ENCODE data around the gene DEPP1. TPM values are rescaled to one million over a fixed set of nuclear protein-coding genes. Genes with fewer than 3 reads are reported as not detected.

The DEPP1 gene
- total RNA-seq, 1 experiment from 2014 or later, result 3.8 TPM

GRCh38 chr10:44995914-44996669 lies 17.5 kb upstream of the DEPP1 start:
- no peak overlapping the region for H3K4me2 ChIP-seq (ENCODE audit: low read length)
- no peak overlapping the region for H3K9ac ChIP-seq (ENCODE audit: low read length)
- no peaks in the 10 kb centered on the region for H3K36me3 ChIP-seq (ENCODE audit: control insufficient read depth in 1 of 2, insufficient read depth in 2 of 2, low read length in 2 of 2)
- peaks cover 0 to 7% of the 10 kb centered on the region in 2 experiments; a peak in 1 of 4 replicates for H3K4me1 ChIP-seq (ENCODE audit: control insufficient read depth in 1 of 2, insufficient read depth in 2 of 2, low read length in 2 of 2)
- ChIA-PET POLR2A (no interaction called here), RAD21 (ENCODE audit: low non-redundant PET in 1 of 2, low total read pairs in 2 of 2, uncharacterized antibody in 2 of 2, unreplicated experiment in 2 of 2) (no interaction called here), CTCF (no interaction called here)
- no peak overlapping the region for H3K4me3 ChIP-seq (replicated peaks in 1 of 2; ENCODE audit: low read depth in 1 of 2, low read length in 2 of 2)
- H4K20me1 ChIP-seq (ENCODE audit: insufficient read depth), result no peaks in the 10 kb centered on the region
- H2AFZ ChIP-seq (ENCODE audit: low read depth, low read length, poor library complexity, severe bottlenecking), result no peak overlapping the region
- H3K9me2 ChIP-seq (ENCODE audit: insufficient read depth), result no peaks in the 10 kb centered on the region
- intact Hi-C loops (cut with micrococcal nuclease), result no loop called here
- ATAC-seq (no peak), DNase-seq (ENCODE audit: low read depth, low spot score) (no peak)
- no peaks in the 10 kb centered on the region for H3K79me2 ChIP-seq (ENCODE audit: insufficient read depth, low read length)
- no peak for TF ChIP-seq ATF3 (IDR thresholded peaks at IDR 0.05)
- H3K9me3 ChIP-seq (ENCODE audit: control insufficient read depth in 1 of 2, insufficient read depth in 1 of 2, low read depth in 1 of 2, low read length in 2 of 2), result no peaks in the 10 kb centered on the region
- H3K27ac ChIP-seq (ENCODE audit: low read depth, low read length), result no peak overlapping the region
- no TSS peak for BruUV-seq (replicated peaks)
- 0 out of 2 replicates have a peak, but pooled peaks cover 5% of the 10 kb centered on the region for H3K27me3 ChIP-seq (ENCODE audit: insufficient read depth, low read length)

GRCh38 chr10:44995581-44995913 lies 16.9 kb upstream of the DEPP1 start:
- BruUV-seq (replicated peaks), result no TSS peak
- Histone ChIP-seq H3K4me3 (replicated peaks in 1 of 2; ENCODE audit: low read depth in 1 of 2, low read length in 2 of 2) (no peak overlapping the region), H3K9ac (ENCODE audit: low read length) (no peak overlapping the region), H3K9me2 (ENCODE audit: insufficient read depth) (no peaks in the 10 kb centered on the region), H3K36me3 (ENCODE audit: control insufficient read depth in 1 of 2, insufficient read depth in 2 of 2, low read length in 2 of 2) (no peaks in the 10 kb centered on the region), H3K4me1 (ENCODE audit: control insufficient read depth in 1 of 2, insufficient read depth in 2 of 2, low read length in 2 of 2) (peaks cover 0 to 5% of the 10 kb centered on the region in 2 experiments; a peak in 1 of 4 replicates), H2AFZ (ENCODE audit: low read depth, low read length, poor library complexity, severe bottlenecking) (no peak overlapping the region), H3K27ac (ENCODE audit: low read depth, low read length) (no peak overlapping the region), H3K79me2 (ENCODE audit: insufficient read depth, low read length) (no peaks in the 10 kb centered on the region), H3K27me3 (ENCODE audit: insufficient read depth, low read length) (0 out of 2 replicates have a peak, but pooled peaks cover 5% of the 10 kb centered on the region), H4K20me1 (ENCODE audit: insufficient read depth) (no peaks in the 10 kb centered on the region), H3K9me3 (ENCODE audit: control insufficient read depth in 1 of 2, insufficient read depth in 1 of 2, low read depth in 1 of 2, low read length in 2 of 2) (no peaks in the 10 kb centered on the region), H3K4me2 (ENCODE audit: low read length) (no peak overlapping the region)
- ChIA-PET POLR2A (no interaction called here), RAD21 (ENCODE audit: low non-redundant PET in 1 of 2, low total read pairs in 2 of 2, uncharacterized antibody in 2 of 2, unreplicated experiment in 2 of 2) (no interaction called here), CTCF (interaction anchor here (1.0 to 1.6 kb wide), 2 partner anchors 14 to 63 kb away, joined by 3 to 9 read pairs; no protein-coding TSS in a partner anchor)
- intact Hi-C loops (cut with micrococcal nuclease), result no loop called here
- ATAC-seq, result no peak
- no peak for DNase-seq (ENCODE audit: low read depth, low spot score)
- TF ChIP-seq JUND (IDR thresholded peaks at IDR 0.05) (no peak), POLR2AphosphoS5 (IDR thresholded peaks at IDR 0.05; ENCODE audit: low read depth, low read length) (no peak), ATF3 (IDR thresholded peaks at IDR 0.05) (no peak), REST (IDR thresholded peaks at IDR 0.05; ENCODE audit: low read depth) (no peak), EZH2 (IDR thresholded peaks at IDR 0.05) (no peak), TCF7L2 (IDR thresholded peaks at IDR 0.05; ENCODE audit: borderline replicate concordance, extremely low read depth, insufficient read depth, insufficient read length) (no peak), RAD21 (IDR thresholded peaks at IDR 0.05; ENCODE audit: low read depth) (no peak), CBX3 (IDR thresholded peaks at IDR 0.05; ENCODE audit: low read depth) (no peak), CEBPB (IDR thresholded peaks at IDR 0.05; ENCODE audit: low read depth) (no peak), FOSL1 (IDR thresholded peaks at IDR 0.05; ENCODE audit: low read depth) (no peak), ZNF274 (IDR thresholded peaks at IDR 0.05; ENCODE audit: low read depth, low read length) (no peak), ZFX (IDR thresholded peaks at IDR 0.05) (no peak), EGR1 (IDR thresholded peaks at IDR 0.05; ENCODE audit: low read depth) (no peak)
- TF ChIP-seq, protein P1, sequence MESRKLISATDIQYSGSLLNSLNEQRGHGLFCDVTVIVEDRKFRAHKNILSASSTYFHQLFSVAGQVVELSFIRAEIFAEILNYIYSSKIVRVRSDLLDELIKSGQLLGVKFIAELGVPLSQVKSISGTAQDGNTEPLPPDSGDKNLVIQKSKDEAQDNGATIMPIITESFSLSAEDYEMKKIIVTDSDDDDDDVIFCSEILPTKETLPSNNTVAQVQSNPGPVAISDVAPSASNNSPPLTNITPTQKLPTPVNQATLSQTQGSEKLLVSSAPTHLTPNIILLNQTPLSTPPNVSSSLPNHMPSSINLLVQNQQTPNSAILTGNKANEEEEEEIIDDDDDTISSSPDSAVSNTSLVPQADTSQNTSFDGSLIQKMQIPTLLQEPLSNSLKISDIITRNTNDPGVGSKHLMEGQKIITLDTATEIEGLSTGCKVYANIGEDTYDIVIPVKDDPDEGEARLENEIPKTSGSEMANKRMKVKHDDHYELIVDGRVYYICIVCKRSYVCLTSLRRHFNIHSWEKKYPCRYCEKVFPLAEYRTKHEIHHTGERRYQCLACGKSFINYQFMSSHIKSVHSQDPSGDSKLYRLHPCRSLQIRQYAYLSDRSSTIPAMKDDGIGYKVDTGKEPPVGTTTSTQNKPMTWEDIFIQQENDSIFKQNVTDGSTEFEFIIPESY (IDR thresholded peaks at IDR 0.05; ENCODE audit: extremely low read depth, insufficient replicate concordance, low read length), result no peak
